ENCODE data around the gene CTRB2.

- TF ChIP-seq CTCF (conservative IDR thresholded peaks at IDR 0.05) (no peak), ZFX (IDR thresholded peaks at IDR 0.05) (no peak)
Observed at GRCh38 chr16:75227361-75228142, 20.6 kb upstream of the CTRB2 start.

All from C4-2B (cell line).